ENCODE results near the gene DEPDC5. TPM values are rescaled to one million over a fixed set of nuclear protein-coding genes. Genes with fewer than 3 reads are reported as not detected.
A peak's percentile ranks its signal among the peaks of the same experiment; 100 is the strongest.

DEPDC5 gene
- total RNA-seq, 1 donor from 2014 or later: 39.5 TPM

DNA sequence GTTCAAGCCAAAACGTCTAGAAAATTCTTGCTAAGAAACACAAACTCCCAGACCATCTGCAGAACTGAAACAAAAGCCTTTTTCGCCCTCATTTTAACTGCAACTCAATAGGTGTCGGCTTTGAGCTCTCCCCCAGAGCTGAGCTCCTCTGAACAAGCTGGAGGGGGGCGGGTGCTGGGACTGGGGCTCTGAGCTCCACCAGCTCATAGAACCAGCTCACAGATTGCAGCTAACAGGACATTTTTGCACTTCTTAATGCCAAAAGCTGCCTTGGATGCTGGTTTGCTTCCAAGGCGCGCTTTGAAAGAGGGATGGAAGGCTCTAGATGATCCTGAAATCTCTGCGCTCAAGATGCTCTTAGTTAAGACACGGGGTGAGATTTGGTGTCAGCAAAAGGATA lies 184.5 kb downstream of the DEPDC5 start:
- DNase-seq (ENCODE audit: low read depth, low spot score): no peak
- no peaks in the 10 kb centered on the region for H3K9me3 Mint-ChIP-seq
- H3K36me3 Mint-ChIP-seq (ENCODE audit: low read depth): no peaks in the 10 kb centered on the region
- no peaks in the 10 kb centered on the region for H3K4me1 Mint-ChIP-seq
- H3K4me3 Mint-ChIP-seq: no peak overlapping the region
- no peaks in the 10 kb centered on the region for H3K27me3 Mint-ChIP-seq (ENCODE audit: low read depth)
- H3K27ac Mint-ChIP-seq (ENCODE audit: unreplicated experiment): no peak overlapping the region
- TF ChIP-seq, protein P1, sequence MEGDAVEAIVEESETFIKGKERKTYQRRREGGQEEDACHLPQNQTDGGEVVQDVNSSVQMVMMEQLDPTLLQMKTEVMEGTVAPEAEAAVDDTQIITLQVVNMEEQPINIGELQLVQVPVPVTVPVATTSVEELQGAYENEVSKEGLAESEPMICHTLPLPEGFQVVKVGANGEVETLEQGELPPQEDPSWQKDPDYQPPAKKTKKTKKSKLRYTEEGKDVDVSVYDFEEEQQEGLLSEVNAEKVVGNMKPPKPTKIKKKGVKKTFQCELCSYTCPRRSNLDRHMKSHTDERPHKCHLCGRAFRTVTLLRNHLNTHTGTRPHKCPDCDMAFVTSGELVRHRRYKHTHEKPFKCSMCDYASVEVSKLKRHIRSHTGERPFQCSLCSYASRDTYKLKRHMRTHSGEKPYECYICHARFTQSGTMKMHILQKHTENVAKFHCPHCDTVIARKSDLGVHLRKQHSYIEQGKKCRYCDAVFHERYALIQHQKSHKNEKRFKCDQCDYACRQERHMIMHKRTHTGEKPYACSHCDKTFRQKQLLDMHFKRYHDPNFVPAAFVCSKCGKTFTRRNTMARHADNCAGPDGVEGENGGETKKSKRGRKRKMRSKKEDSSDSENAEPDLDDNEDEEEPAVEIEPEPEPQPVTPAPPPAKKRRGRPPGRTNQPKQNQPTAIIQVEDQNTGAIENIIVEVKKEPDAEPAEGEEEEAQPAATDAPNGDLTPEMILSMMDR (conservative IDR thresholded peaks at IDR 0.05): no peak

DNA sequence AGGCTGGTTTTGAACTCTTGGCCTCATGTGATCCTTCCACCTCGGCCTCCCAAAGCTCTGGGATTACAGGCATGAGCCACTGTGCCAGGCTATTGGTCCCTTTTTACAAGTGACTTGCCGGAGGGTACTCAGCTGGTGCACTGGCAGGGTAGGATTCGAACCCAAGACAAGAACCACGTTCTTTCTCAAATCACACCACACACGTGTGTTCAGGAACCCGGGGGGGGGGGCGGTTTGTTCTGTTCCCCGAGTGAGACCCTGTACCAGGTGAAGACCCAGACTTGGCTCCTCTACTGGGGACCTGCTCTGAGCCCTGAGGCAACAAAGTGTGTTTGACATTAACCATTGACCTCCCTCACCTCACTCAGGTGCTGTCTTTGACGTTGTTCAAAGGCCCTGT lies 186.7 kb downstream of the DEPDC5 start:
- H3K4me1 Mint-ChIP-seq: no peaks in the 10 kb centered on the region
- H3K9me3 Mint-ChIP-seq: no peaks in the 10 kb centered on the region
- H3K4me3 Mint-ChIP-seq: no peak overlapping the region
- no peaks in the 10 kb centered on the region for H3K27me3 Mint-ChIP-seq (ENCODE audit: low read depth)
- no peak for DNase-seq (ENCODE audit: low read depth, low spot score)
- H3K27ac Mint-ChIP-seq (ENCODE audit: unreplicated experiment): no peak overlapping the region
- H3K36me3 Mint-ChIP-seq (ENCODE audit: low read depth): no peaks in the 10 kb centered on the region
- TF ChIP-seq, protein P1 (conservative IDR thresholded peaks at IDR 0.05): no peak

DNA sequence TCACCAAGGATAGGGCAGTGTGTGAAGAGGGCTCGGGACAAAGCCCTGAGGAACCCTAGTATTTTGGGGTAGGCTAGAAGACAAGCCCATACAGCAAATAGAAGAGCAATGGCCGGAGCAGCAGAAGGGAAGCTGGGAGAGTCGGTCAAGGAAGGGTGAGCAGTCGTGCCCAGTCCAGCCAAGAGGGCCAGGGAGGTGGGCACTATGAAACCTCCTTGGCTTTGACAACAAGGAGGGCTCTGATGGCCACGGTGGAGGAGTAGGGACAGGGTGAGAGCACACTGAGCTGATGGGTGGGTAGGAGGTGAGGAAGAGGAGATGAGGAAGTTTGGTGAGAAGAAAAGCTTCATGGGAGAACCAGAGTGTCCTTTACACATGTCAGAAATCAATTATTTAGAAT lies 188.3 kb downstream of the DEPDC5 start:
- Mint-ChIP-seq H3K36me3 (ENCODE audit: low read depth) (no peaks in the 10 kb centered on the region), H3K27ac (ENCODE audit: unreplicated experiment) (no peak overlapping the region), H3K4me1 (peaks cover 2% of the 10 kb centered on the region), H3K4me3 (peak overlapping the region; percentile 97), H3K9me3 (no peaks in the 10 kb centered on the region), H3K27me3 (ENCODE audit: low read depth) (no peaks in the 10 kb centered on the region)
- DNase-seq (ENCODE audit: low read depth, low spot score): no peak
- TF ChIP-seq, protein P1 (conservative IDR thresholded peaks at IDR 0.05): no peak

DNA sequence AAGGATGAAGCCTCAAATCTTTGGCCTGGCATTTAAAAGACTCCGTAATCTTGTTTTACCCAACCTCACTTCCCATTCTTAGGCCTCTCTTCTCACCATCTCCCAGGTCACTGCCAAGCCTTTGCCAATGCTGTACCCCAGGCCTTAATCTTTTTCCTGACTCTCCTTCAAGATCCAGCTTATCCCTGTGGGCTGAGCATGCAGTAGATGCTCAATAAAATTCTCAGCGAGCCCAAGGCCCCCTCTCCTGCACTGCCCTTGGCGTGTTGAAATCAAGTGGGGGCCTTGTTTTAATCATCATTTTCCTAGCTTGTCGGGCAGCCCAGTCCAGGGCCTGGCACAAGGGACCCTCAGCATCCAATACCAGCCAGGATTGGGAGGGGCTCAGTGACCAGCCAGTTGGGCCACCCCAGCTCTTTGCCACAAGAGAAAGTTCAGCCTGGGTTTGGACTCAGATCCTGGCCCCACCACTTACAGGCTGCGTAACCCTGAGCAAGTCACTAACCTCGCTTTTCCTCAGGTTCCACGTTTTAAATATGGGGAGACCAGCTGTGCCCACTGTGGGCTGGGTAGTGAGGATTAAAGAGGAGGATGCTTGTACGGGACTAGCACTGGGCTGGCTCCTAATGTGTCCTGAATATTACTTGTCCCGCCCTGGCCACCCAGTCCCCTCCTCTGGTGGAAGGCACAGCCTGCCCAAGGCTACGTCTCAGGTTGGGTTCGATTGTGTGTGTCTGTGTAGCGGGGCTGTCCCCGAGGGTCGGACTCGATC lies 189.6 kb downstream of the DEPDC5 start:
- no peak for DNase-seq (ENCODE audit: low read depth, low spot score)
- Mint-ChIP-seq H3K27me3 (ENCODE audit: low read depth) (no peaks in the 10 kb centered on the region), H3K4me1 (peaks cover 13% of the 10 kb centered on the region), H3K9me3 (no peaks in the 10 kb centered on the region), H3K4me3 (peak overlapping the region; percentile 97), H3K27ac (ENCODE audit: unreplicated experiment) (peak overlapping the region; percentile 59), H3K36me3 (ENCODE audit: low read depth) (peaks cover 7% of the 10 kb centered on the region)
- TF ChIP-seq, protein P1 (conservative IDR thresholded peaks at IDR 0.05): no peak

DNA sequence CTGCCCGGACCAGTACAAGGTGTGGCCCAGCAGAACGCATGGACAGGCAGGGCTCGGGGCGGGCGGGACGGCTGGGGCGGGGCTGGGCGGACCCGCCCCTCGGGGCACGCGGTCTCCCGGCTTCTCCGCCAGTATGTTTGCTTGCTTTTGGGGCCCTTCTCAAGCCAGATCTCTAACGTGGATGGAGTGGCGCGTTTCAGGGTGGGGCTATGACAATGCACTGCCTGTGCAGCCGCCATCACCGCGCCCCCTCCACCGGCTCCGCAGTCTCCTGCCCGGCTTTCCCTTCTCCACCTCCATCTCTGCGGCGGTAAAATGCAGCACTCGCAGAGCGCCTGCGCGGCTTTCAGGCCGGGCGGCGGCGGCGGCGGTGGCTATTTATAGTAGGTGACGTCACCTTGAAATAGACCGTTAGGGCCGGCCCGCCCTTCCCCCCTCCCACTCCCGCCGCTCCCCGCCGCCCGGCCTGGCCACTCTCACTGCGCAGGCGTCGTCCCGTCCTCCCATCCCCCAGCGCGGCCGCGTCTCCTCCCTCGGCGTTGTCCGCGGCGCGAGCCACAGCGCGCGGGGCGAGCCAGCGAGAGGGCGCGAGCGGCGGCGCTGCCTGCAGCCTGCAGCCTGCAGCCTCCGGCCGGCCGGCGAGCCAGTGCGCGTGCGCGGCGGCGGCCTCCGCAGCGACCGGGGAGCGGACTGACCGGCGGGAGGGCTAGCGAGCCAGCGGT lies 190.3 kb downstream of the DEPDC5 start, which contains the start of gene YWHAH:
Gene YWHAH, plus strand, starts transcription at position 558 of the 722 bp plus-strand sequence. CDS start 199 bp downstream, outside the sequence.
- TF ChIP-seq, protein P1 (conservative IDR thresholded peaks at IDR 0.05): no peak
- Mint-ChIP-seq H3K4me1 (peaks cover 13% of the 10 kb centered on the region), H3K27me3 (ENCODE audit: low read depth) (no peaks in the 10 kb centered on the region), H3K36me3 (ENCODE audit: low read depth) (peaks cover 7% of the 10 kb centered on the region), H3K4me3 (peak within 1 kb of the TSS; percentile 97), H3K27ac (ENCODE audit: unreplicated experiment) (peak within 1 kb of the TSS; percentile 98), H3K9me3 (no peaks in the 10 kb centered on the region)
- peak; percentile 97 for DNase-seq (ENCODE audit: low read depth, low spot score)

Data from neural crest cell (in vitro differentiated cells).